Endothelial cell of umbilical vein (primary cell): ENCODE measurements around the gene SLC2A1.

ENCODE experiments used
- CTCF ChIP-seq, 2 donors: IDR thresholded peaks; 1 replicate in 1 of 2; 2 replicates in 1 of 2; pipeline ENCODE4 v1.5.1; 2011; ENCODE audit warnings: low read length in 2 of 2, mild to moderate bottlenecking in 2 of 2, moderate library complexity in 2 of 2, control low read depth in 1 of 2, inconsistent platforms in 1 of 2, low read depth in 1 of 2; ENCODE audit not compliant: insufficient read depth in 1 of 2; ENCODE audit errors: extremely low read depth in 1 of 2
- EZH2 ChIP-seq: IDR thresholded peaks from 2 replicates; pipeline ENCODE4 v1.6.1; 2012; ENCODE audit warnings: borderline replicate concordance, low read depth, mild to moderate bottlenecking, moderate library complexity, low read length, inconsistent platforms; ENCODE audit not compliant: severe bottlenecking
- FOS ChIP-seq: IDR thresholded peaks from 2 replicates; pipeline ENCODE4 v1.6.1; 2011; ENCODE audit warnings: mild to moderate bottlenecking, low read length, moderate library complexity, borderline replicate concordance; ENCODE audit not compliant: insufficient read depth
- GATA2 ChIP-seq: IDR thresholded peaks from 2 replicates; pipeline ENCODE4 v1.7.0; 2011; ENCODE audit warnings: low read depth, mild to moderate bottlenecking, moderate library complexity, mixed read lengths, low read length; ENCODE audit not compliant: insufficient read length, insufficient read depth
- MAX ChIP-seq: IDR thresholded peaks from 2 replicates; pipeline ENCODE4 v1.6.1; 2011; ENCODE audit not compliant: insufficient read depth, insufficient read length
- MYC ChIP-seq: IDR thresholded peaks from one replicate; pipeline ENCODE4 v1.6.1; 2011; ENCODE audit warnings: mild to moderate bottlenecking, low read depth, low read length
- POLR2A ChIP-seq: IDR thresholded peaks from 2 replicates; pipeline ENCODE4 v1.6.1; 2012; ENCODE audit warnings: low read depth, mild to moderate bottlenecking, control low read depth, low read length
- POLR2AphosphoS5 ChIP-seq: IDR thresholded peaks from 2 replicates; pipeline ENCODE4 v1.6.1; 2012; ENCODE audit warnings: low read depth, mild to moderate bottlenecking, control low read depth, low read length, moderate library complexity; ENCODE audit not compliant: insufficient read depth

- TF ChIP-seq FOS (no peak), MAX (no peak), POLR2AphosphoS5 (no peak), CTCF (IDR thresholded peaks at IDR 0.05; ENCODE audit: extremely low read depth in 1 of 2, insufficient read depth in 1 of 2, low read depth in 1 of 2, low read length in 2 of 2) (no peak), EZH2 (no peak), GATA2 (no peak), POLR2A (no peak), MYC (no peak)
Observed at GRCh38 chr1:42957229-42957879, 1.3 kb downstream of the SLC2A1 start.
